Activated CD8-positive, alpha-beta T cell treated with anti-CD3 and anti-CD28 coated beads for 36 hours (primary cell): Measurements from ENCODE around the gene FBXL3. TPM values are rescaled to one million over a fixed set of nuclear protein-coding genes. Genes with fewer than 3 reads are reported as not detected.
A peak's percentile ranks its signal among the peaks of the same experiment; 100 is the strongest.

Experiments used
- ATAC-seq: fragments of 200-7000 bp; cut with Tn5 transposase; one replicate; pipeline ENCODE4 v1.10.0; 2021; ENCODE audit warnings: mild to moderate bottlenecking, moderate library complexity
- CTCF ChIA-PET: fragments of 350-600 bp; sonication (Branson Sonifier 250); formaldehyde crosslinking; loops from one replicate; lab custom pipeline; 2021; ENCODE audit warnings: antibody characterized with exemption; lab: Charles Lee
- POLR2A ChIA-PET: fragments of 350-600 bp; sonication (Branson Sonifier 250); formaldehyde crosslinking; loops from one replicate; lab custom pipeline; 2021; ENCODE audit warnings: antibody characterized with exemption; lab: Charles Lee
- DNase-seq: peaks from one replicate; pipeline ENCODE4 v3.0.0-alpha.2; 2020
- H3K27ac Mint-ChIP-seq: one replicate; pipeline ENCODE4 v1.8.0; 2021; ENCODE audit warnings: mild to moderate bottlenecking, mixed read lengths
- H3K27me3 Mint-ChIP-seq: one replicate; pipeline ENCODE4 v1.8.0; 2021; ENCODE audit warnings: mixed read lengths
- H3K36me3 Mint-ChIP-seq: one replicate; pipeline ENCODE4 v1.8.0; 2021; ENCODE audit warnings: low read depth, mixed read lengths
- H3K4me1 Mint-ChIP-seq: one replicate; pipeline ENCODE4 v1.8.0; 2021; ENCODE audit warnings: low read depth, mixed read lengths
- H3K4me3 Mint-ChIP-seq: one replicate; pipeline ENCODE4 v1.8.0; 2021; ENCODE audit warnings: mild to moderate bottlenecking, moderate library complexity, mixed read lengths
- H3K9me3 Mint-ChIP-seq: one replicate; pipeline ENCODE4 v1.8.0; 2021; ENCODE audit warnings: mixed read lengths
- intact Hi-C: fragments of 100-400 bp; cut with micrococcal nuclease; formaldehyde crosslinking; loops from one replicate; pipeline ENCODE4 v1.10.0; 2022
- total RNA-seq, 2 experiments: library from RNA; stranded (reverse); gene quantifications; one replicate each; pipeline ENCODE4 v1.2.3, GENCODE V29; 2021
- TF ChIP-seq, protein P1 (sequence below): fragments of 200-600 bp; IDR thresholded peaks from one replicate; pipeline ENCODE4 v1.8.0; 2022; ENCODE audit warnings: antibody characterized with exemption, mild to moderate bottlenecking

FBXL3 gene
- total RNA-seq, 2 experiments from 2014 or later: 32.8 to 34.3 TPM

DNA sequence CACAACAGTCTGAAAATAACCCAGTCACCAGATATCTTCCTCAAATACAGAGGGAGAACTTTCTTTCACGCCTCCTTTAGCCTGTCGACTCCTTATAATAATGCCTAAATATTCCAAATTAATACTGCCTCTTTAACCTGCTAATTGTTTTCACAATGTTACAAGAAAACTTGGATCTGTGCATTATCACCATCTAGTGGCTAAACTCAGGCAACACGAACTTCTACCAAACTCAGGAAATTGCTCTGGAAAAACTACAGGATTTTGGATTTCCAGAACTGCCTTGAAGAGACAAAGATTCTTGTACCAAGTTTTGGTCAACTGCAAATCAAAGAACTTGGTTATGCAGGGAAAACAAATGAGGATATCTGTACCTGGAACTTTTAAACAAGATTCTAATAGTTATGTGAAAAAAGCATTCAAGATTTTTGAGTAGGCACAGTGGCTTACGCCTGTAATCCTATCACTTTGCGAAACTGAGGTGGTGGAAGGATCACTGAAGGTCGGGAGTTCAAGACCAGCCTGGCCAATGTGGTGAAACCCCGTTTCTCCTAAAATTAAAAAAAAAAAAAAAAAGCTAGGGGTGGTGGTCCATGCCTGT, 24.3 kb downstream of the FBXL3 start:
- Mint-ChIP-seq H3K4me3 (no peak overlapping the region), H3K27me3 (no peaks in the 10 kb centered on the region), H3K27ac (no peak overlapping the region), H3K36me3 (peaks cover 41% of the 10 kb centered on the region), H3K9me3 (no peaks in the 10 kb centered on the region), H3K4me1 (peaks cover 34% of the 10 kb centered on the region)
- no peak for DNase-seq
- ChIA-PET POLR2A (interaction anchor here (0.8 to 2.4 kb wide), 3 partner anchors 10 to 24 kb away, joined by 4 to 17 read pairs (median 8); partner anchors contain the start of gene FBXL3), CTCF (interaction anchor here (1.0 to 4.4 kb wide), 10 partner anchors 8 to 49 kb away, joined by 3 to 26 read pairs (median 4); partner anchors contain the start of gene CLN5)
- ATAC-seq: no peak
- intact Hi-C loops: loop anchor here (10.0 kb wide), 1 partner anchor 472 kb away; no protein-coding TSS in a partner anchor
- TF ChIP-seq, protein P1, sequence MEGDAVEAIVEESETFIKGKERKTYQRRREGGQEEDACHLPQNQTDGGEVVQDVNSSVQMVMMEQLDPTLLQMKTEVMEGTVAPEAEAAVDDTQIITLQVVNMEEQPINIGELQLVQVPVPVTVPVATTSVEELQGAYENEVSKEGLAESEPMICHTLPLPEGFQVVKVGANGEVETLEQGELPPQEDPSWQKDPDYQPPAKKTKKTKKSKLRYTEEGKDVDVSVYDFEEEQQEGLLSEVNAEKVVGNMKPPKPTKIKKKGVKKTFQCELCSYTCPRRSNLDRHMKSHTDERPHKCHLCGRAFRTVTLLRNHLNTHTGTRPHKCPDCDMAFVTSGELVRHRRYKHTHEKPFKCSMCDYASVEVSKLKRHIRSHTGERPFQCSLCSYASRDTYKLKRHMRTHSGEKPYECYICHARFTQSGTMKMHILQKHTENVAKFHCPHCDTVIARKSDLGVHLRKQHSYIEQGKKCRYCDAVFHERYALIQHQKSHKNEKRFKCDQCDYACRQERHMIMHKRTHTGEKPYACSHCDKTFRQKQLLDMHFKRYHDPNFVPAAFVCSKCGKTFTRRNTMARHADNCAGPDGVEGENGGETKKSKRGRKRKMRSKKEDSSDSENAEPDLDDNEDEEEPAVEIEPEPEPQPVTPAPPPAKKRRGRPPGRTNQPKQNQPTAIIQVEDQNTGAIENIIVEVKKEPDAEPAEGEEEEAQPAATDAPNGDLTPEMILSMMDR: peak; percentile 58

DNA sequence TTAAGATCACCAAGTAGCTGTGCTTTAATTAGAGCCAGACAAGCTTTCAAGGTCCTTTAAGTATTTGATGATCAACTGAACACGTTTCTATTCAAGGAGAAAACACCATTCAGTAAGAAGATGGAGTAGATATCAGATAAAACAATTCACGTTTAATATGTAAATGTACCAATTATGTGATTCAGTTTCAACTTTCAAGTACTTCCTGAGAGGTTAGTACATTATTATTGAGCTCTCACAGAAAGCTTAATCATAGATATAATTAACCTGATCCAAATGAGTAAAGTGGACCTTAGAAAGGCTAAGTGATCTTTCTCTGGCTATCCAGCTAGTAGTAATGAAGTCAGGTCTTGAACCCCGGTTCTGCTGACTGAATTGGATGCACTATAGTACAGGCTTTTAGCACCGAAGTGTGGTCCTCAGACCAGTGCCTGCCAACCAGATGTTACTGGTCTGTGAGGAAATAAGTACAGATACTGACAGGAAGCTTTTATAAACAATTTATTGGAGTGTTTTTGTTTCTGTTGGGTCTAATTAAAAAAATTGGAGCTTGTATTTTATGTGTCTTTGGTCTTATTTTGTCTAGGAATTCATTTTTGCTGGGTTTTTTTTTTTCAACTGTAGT, 24.9 kb downstream of the FBXL3 start:
- CTCF ChIA-PET: interaction anchor here (1.1 to 4.4 kb wide), 10 partner anchors 8 to 50 kb away, joined by 3 to 26 read pairs (median 4); partner anchors contain the start of gene CLN5
- ATAC-seq (peak; percentile 13), DNase-seq (no peak)
- Mint-ChIP-seq H3K4me3 (no peak overlapping the region), H3K36me3 (peaks cover 40% of the 10 kb centered on the region), H3K27ac (peak overlapping the region; percentile 28), H3K27me3 (no peaks in the 10 kb centered on the region), H3K4me1 (peaks cover 31% of the 10 kb centered on the region), H3K9me3 (no peaks in the 10 kb centered on the region)
- TF ChIP-seq, protein P1: no peak
- intact Hi-C loops: loop anchor here (10.0 kb wide), 1 partner anchor 473 kb away; no protein-coding TSS in a partner anchor
- POLR2A ChIA-PET: interaction anchor here (0.8 to 2.4 kb wide), 4 partner anchors 9 to 24 kb away, joined by 3 to 17 read pairs (median 6); partner anchors contain the start of gene FBXL3

DNA sequence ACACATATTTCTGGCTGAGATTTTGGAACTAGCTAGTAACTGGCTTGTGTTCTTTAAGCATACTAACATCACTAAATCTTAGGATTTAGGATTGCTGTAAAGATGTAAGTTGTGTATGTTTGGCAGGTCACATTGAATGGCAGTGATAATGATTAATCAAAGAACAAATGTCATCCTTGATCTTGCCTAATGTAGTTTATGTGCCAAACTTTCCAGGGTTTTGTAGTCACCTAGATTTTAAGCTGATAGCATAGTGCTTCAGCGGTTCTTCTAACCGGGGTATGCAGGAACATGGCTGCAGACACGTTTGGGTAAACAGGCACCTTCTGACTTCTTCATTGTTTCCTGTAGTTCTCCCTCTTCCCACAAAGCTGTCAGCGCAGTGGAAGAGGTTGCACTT, 25.4 kb downstream of the FBXL3 start:
- intact Hi-C loops: loop anchor here (10.0 kb wide), 1 partner anchor 473 kb away; no protein-coding TSS in a partner anchor
- ChIA-PET POLR2A (interaction anchor here (0.9 to 2.4 kb wide), 3 partner anchors 9 to 25 kb away, joined by 3 to 17 read pairs (median 8); partner anchors contain the start of gene FBXL3), CTCF (interaction anchor here (1.1 to 4.4 kb wide), 10 partner anchors 9 to 50 kb away, joined by 3 to 26 read pairs (median 4); partner anchors contain the start of gene CLN5)

DNA sequence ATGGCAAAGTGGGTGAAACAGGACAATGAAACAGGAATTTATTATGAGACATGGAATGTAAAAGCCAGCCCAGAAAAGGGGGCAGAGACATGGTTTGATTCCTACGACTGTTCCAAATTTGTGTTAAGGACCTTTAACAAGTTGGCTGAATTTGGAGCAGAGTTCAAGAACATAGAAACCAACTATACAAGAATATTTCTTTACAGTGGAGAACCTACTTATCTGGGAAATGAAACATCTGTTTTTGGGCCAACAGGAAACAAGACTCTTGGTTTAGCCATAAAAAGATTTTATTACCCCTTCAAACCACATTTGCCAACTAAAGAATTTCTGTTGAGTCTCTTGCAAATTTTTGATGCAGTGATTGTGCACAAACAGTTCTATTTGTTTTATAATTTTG, 26.5 kb downstream of the FBXL3 start:
- H3K9me3 Mint-ChIP-seq: no peaks in the 10 kb centered on the region
- H3K4me1 Mint-ChIP-seq: peaks cover 28% of the 10 kb centered on the region
- intact Hi-C loops: loop anchor here (10.0 kb wide), 1 partner anchor 474 kb away; no protein-coding TSS in a partner anchor
- DNase-seq (no peak), ATAC-seq (no peak)
- H3K27ac Mint-ChIP-seq: no peak overlapping the region
- TF ChIP-seq, protein P1: no peak
- H3K36me3 Mint-ChIP-seq: peaks cover 51% of the 10 kb centered on the region
- no peaks in the 10 kb centered on the region for H3K27me3 Mint-ChIP-seq
- ChIA-PET CTCF (interaction anchor here (0.8 to 4.4 kb wide), 4 partner anchors 8 to 21 kb away, joined by 3 to 26 read pairs (median 10); partner anchors contain the start of gene CLN5), POLR2A (interaction anchor here (1.7 to 2.4 kb wide), 2 partner anchors 7 to 26 kb away, joined by 5 to 17 read pairs; partner anchors contain the start of gene FBXL3)
- no peak overlapping the region for H3K4me3 Mint-ChIP-seq

More for the DNA sequence above, 25.4 kb downstream of the FBXL3 start:
- DNase-seq (no peak), ATAC-seq (no peak)
- Mint-ChIP-seq H3K27ac (peak overlapping the region; percentile 54), H3K4me3 (no peak overlapping the region), H3K4me1 (peaks cover 30% of the 10 kb centered on the region), H3K27me3 (no peaks in the 10 kb centered on the region), H3K36me3 (peaks cover 43% of the 10 kb centered on the region), H3K9me3 (no peaks in the 10 kb centered on the region)
- TF ChIP-seq, protein P1: no peak
